Measurements from ENCODE around the gene SLC39A11.

SLC39A11 gene

DNA sequence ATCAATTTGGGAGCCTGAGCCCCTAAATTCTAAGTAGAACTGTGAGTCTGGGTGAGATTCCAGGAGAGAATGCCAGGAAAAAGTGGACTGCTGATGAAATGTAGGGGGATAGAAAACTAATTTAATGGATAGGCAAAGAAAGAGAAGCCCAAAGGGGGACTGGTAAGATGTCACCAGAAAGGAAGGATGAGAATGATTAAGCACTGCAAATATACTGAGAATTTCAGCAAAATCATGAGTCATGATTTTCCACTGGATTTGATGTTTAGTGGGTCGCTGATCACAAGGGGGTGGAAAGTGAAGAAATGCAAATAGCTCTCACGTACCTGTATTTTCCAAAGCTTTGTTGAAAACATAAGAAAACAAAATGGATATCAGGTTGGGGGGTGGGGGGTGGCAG lies 201.8 kb downstream of the SLC39A11 start:
- POLR2A ChIA-PET, result no interaction called here
- CTCF ChIA-PET, result no interaction called here
- no peaks in the 10 kb centered on the region for H3K4me1 ChIP-seq (ENCODE audit: control extremely low read depth in 1 of 4, control insufficient read depth in 4 of 4, insufficient read depth in 4 of 4, low read length in 3 of 4)
- no peaks in the 10 kb centered on the region for H3K9me3 ChIP-seq (ENCODE audit: control extremely low read depth in 1 of 5, control insufficient read depth in 4 of 5, insufficient read depth in 2 of 5, low read depth in 1 of 5, low read length in 4 of 5)
- no peak for DNase-seq
- peaks cover 0 to 4% (median 3%) of the 10 kb centered on the region in 4 experiments for H3K36me3 ChIP-seq (ENCODE audit: control insufficient read depth in 4 of 4, insufficient read depth in 4 of 4, low read length in 3 of 4)
- H3K27ac ChIP-seq (ENCODE audit: insufficient read depth in 1 of 2, low read depth in 1 of 2, low read length in 2 of 2, poor library complexity in 1 of 2, severe bottlenecking in 2 of 2), result no peak overlapping the region
- H3K4me3 ChIP-seq (ENCODE audit: control insufficient read depth in 1 of 7, extremely low read depth in 1 of 7, insufficient read depth in 4 of 7, low read depth in 2 of 7, low read length in 6 of 7), result no peak overlapping the region
- WGBS (ENCODE audit: insufficient coverage), result no CpG with 5 or more reads among the region's 2 CpGs
- H3K27me3 ChIP-seq (replicated peaks in 2 of 5; ENCODE audit: control insufficient read depth in 4 of 5, insufficient read depth in 5 of 5, low read length in 4 of 5), result no peaks in the 10 kb centered on the region

DNA sequence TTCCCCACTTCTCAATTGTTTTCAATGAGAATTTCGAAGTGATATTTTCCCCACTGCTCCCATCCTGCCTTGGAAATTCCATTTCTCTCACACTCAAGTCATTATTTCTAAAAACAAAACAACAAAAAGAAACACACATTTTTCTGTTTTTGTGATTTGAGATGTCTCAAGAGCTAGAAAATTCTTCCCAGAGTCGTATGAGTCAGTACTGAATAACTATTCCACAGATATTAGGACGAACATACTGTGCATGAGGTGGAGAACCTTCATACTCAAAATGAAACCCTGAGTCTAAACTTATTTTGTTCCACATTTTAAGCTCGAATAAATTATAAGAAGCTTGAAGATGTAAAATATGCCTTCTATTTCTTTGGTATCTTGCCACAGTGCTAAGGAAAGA lies 204.6 kb downstream of the SLC39A11 start:
- Histone ChIP-seq H3K27me3 (replicated peaks in 2 of 5; ENCODE audit: control insufficient read depth in 4 of 5, insufficient read depth in 5 of 5, low read length in 4 of 5) (no peaks in the 10 kb centered on the region), H3K36me3 (ENCODE audit: control insufficient read depth in 4 of 4, insufficient read depth in 4 of 4, low read length in 3 of 4) (peaks cover 2 to 8% (median 3%) of the 10 kb centered on the region in 4 experiments), H3K4me3 (ENCODE audit: control insufficient read depth in 1 of 7, extremely low read depth in 1 of 7, insufficient read depth in 4 of 7, low read depth in 2 of 7, low read length in 6 of 7) (no peak overlapping the region), H3K9me3 (ENCODE audit: control extremely low read depth in 1 of 5, control insufficient read depth in 4 of 5, insufficient read depth in 2 of 5, low read depth in 1 of 5, low read length in 4 of 5) (peaks cover 0 to 6% (median 0%) of the 10 kb centered on the region in 5 experiments), H3K27ac (ENCODE audit: insufficient read depth in 1 of 2, low read depth in 1 of 2, low read length in 2 of 2, poor library complexity in 1 of 2, severe bottlenecking in 2 of 2) (no peak overlapping the region), H3K4me1 (ENCODE audit: control extremely low read depth in 1 of 4, control insufficient read depth in 4 of 4, insufficient read depth in 4 of 4, low read length in 3 of 4) (no peaks in the 10 kb centered on the region)
- WGBS (ENCODE audit: insufficient coverage), result no CpG with 5 or more reads among the region's 4 CpGs
- CTCF ChIA-PET, result interaction anchor here (1.1 kb wide), 1 partner anchor 28 kb away, joined by 3 read pairs; no protein-coding TSS in a partner anchor
- DNase-seq, result no peak
- POLR2A ChIA-PET, result no interaction called here

DNA sequence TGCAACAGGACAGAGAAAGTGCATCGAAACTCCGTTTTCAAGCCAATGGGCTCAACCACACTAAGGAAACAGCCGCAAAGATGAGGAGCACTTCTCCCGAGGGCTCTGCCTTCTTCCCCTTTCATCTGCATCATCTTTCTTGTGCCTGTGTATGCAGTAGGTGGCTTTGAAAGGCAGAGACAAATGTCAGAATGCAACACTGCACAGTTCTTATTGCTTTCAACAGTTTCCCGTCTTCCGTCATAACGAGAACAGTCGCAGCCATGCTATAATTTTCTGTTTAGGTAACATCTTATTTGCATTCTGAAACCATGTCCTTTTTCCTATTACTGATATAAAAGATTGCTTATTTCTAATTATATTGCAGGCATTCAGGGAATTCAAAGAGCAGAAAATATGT lies 205.2 kb downstream of the SLC39A11 start:
- peaks cover 2 to 10% (median 3%) of the 10 kb centered on the region in 4 experiments for H3K36me3 ChIP-seq (ENCODE audit: control insufficient read depth in 4 of 4, insufficient read depth in 4 of 4, low read length in 3 of 4)
- ChIA-PET CTCF (interaction anchor here (1.1 kb wide), 1 partner anchor 29 kb away, joined by 3 read pairs; no protein-coding TSS in a partner anchor), POLR2A (no interaction called here)
- no peak for DNase-seq
- H3K27ac ChIP-seq (ENCODE audit: insufficient read depth in 1 of 2, low read depth in 1 of 2, low read length in 2 of 2, poor library complexity in 1 of 2, severe bottlenecking in 2 of 2), result no peak overlapping the region
- WGBS (ENCODE audit: insufficient coverage), result 88% methylated on average over 4 of the region's 8 CpGs
- no peaks in the 10 kb centered on the region for H3K27me3 ChIP-seq (replicated peaks in 2 of 5; ENCODE audit: control insufficient read depth in 4 of 5, insufficient read depth in 5 of 5, low read length in 4 of 5)
- peaks cover 0 to 6% (median 0%) of the 10 kb centered on the region in 5 experiments for H3K9me3 ChIP-seq (ENCODE audit: control extremely low read depth in 1 of 5, control insufficient read depth in 4 of 5, insufficient read depth in 2 of 5, low read depth in 1 of 5, low read length in 4 of 5)
- no peak overlapping the region for H3K4me3 ChIP-seq (ENCODE audit: control insufficient read depth in 1 of 7, extremely low read depth in 1 of 7, insufficient read depth in 4 of 7, low read depth in 2 of 7, low read length in 6 of 7)
- no peaks in the 10 kb centered on the region for H3K4me1 ChIP-seq (ENCODE audit: control extremely low read depth in 1 of 4, control insufficient read depth in 4 of 4, insufficient read depth in 4 of 4, low read length in 3 of 4)

DNA sequence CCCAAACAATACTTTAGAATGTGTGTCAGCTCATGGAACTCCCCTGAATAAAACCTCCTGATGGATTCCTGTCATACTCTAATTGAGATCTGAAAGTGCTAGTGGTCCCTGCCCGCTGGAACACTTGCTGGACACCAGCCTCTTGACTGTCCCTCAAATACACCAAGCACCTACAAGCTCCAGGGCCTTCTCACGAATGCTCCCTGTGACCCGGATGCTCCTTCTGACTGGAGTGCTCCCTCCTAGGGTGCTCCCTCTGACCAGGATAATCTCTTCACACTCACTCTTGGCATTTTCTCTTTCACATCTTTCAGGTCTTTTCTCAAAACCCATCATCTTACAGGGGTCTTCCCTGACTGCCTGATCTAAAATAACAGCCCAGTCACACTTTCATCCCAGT lies 205.9 kb downstream of the SLC39A11 start:
- H3K27me3 ChIP-seq (replicated peaks in 2 of 5; ENCODE audit: control insufficient read depth in 4 of 5, insufficient read depth in 5 of 5, low read length in 4 of 5), result no peaks in the 10 kb centered on the region
- no peaks in the 10 kb centered on the region for H3K4me1 ChIP-seq (ENCODE audit: control extremely low read depth in 1 of 4, control insufficient read depth in 4 of 4, insufficient read depth in 4 of 4, low read length in 3 of 4)
- peaks cover 0 to 6% (median 2%) of the 10 kb centered on the region in 5 experiments for H3K9me3 ChIP-seq (ENCODE audit: control extremely low read depth in 1 of 5, control insufficient read depth in 4 of 5, insufficient read depth in 2 of 5, low read depth in 1 of 5, low read length in 4 of 5)
- no peak overlapping the region for H3K27ac ChIP-seq (ENCODE audit: insufficient read depth in 1 of 2, low read depth in 1 of 2, low read length in 2 of 2, poor library complexity in 1 of 2, severe bottlenecking in 2 of 2)
- ChIA-PET CTCF (interaction anchor here (1.1 kb wide), 1 partner anchor 30 kb away, joined by 3 read pairs; no protein-coding TSS in a partner anchor), POLR2A (no interaction called here)
- 98% methylated on average over 3 of the region's 3 CpGs for WGBS (ENCODE audit: insufficient coverage)
- H3K4me3 ChIP-seq (ENCODE audit: control insufficient read depth in 1 of 7, extremely low read depth in 1 of 7, insufficient read depth in 4 of 7, low read depth in 2 of 7, low read length in 6 of 7), result no peak overlapping the region
- H3K36me3 ChIP-seq (ENCODE audit: control insufficient read depth in 4 of 4, insufficient read depth in 4 of 4, low read length in 3 of 4), result peaks cover 2 to 10% (median 3%) of the 10 kb centered on the region in 4 experiments
- DNase-seq, result no peak

DNA sequence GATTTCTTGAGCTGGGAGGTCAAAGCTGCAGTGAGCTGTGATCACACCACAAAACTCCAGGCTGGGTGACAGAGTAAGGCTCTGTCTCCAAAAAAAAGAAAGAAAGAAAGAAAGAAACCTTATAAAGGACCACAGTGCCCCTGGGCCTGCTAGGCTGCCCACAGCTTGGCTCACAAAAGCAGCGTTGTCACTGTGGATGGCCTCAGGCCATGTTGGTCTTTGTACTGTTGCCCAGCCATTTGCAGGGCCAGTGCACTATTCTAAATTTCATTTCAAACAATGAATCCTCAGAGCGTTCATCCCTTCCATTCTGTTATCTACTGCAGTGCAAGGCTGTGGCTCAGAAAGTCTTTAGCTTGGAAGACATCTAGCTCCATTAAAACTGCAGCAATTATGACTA lies 208.4 kb downstream of the SLC39A11 start:
- peaks cover 2 to 11% (median 6%) of the 10 kb centered on the region in 4 experiments for H3K36me3 ChIP-seq (ENCODE audit: control insufficient read depth in 4 of 4, insufficient read depth in 4 of 4, low read length in 3 of 4)
- H3K27me3 ChIP-seq (replicated peaks in 2 of 5; ENCODE audit: control insufficient read depth in 4 of 5, insufficient read depth in 5 of 5, low read length in 4 of 5), result no peaks in the 10 kb centered on the region
- no peak overlapping the region for H3K4me3 ChIP-seq (ENCODE audit: control insufficient read depth in 1 of 7, extremely low read depth in 1 of 7, insufficient read depth in 4 of 7, low read depth in 2 of 7, low read length in 6 of 7)
- H3K27ac ChIP-seq (ENCODE audit: insufficient read depth in 1 of 2, low read depth in 1 of 2, low read length in 2 of 2, poor library complexity in 1 of 2, severe bottlenecking in 2 of 2), result no peak overlapping the region
- 100% methylated on average over 2 of the region's 2 CpGs for WGBS (ENCODE audit: insufficient coverage)
- H3K4me1 ChIP-seq (ENCODE audit: control extremely low read depth in 1 of 4, control insufficient read depth in 4 of 4, insufficient read depth in 4 of 4, low read length in 3 of 4), result no peaks in the 10 kb centered on the region
- ChIA-PET POLR2A (no interaction called here), CTCF (no interaction called here)
- H3K9me3 ChIP-seq (ENCODE audit: control extremely low read depth in 1 of 5, control insufficient read depth in 4 of 5, insufficient read depth in 2 of 5, low read depth in 1 of 5, low read length in 4 of 5), result peaks cover 0 to 17% (median 15%) of the 10 kb centered on the region in 5 experiments
- no peak for DNase-seq

DNA sequence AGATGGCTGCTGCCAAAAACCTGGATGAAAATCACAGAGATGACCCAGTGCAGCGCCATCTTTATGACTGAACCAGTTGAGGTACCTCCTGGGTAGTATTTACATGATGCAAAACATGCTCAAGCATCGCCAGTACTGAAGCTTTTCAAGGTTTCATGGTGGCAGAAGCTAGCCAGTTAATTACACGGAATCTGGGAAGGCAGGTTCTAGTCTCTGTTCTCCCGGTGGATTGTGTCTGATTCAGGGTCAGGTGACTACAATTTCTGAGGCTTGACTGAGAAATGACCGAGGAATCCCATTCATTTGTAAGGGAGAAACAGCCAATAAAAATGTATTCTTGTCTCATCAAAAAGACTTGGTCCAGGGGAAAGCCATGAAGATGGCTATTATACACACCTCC lies 209.1 kb downstream of the SLC39A11 start:
- Histone ChIP-seq H3K4me3 (ENCODE audit: control insufficient read depth in 1 of 7, extremely low read depth in 1 of 7, insufficient read depth in 4 of 7, low read depth in 2 of 7, low read length in 6 of 7) (no peak overlapping the region), H3K27me3 (replicated peaks in 2 of 5; ENCODE audit: control insufficient read depth in 4 of 5, insufficient read depth in 5 of 5, low read length in 4 of 5) (no peaks in the 10 kb centered on the region), H3K9me3 (ENCODE audit: control extremely low read depth in 1 of 5, control insufficient read depth in 4 of 5, insufficient read depth in 2 of 5, low read depth in 1 of 5, low read length in 4 of 5) (peaks cover 0 to 23% (median 17%) of the 10 kb centered on the region in 5 experiments), H3K27ac (ENCODE audit: insufficient read depth in 1 of 2, low read depth in 1 of 2, low read length in 2 of 2, poor library complexity in 1 of 2, severe bottlenecking in 2 of 2) (no peak overlapping the region), H3K4me1 (ENCODE audit: control extremely low read depth in 1 of 4, control insufficient read depth in 4 of 4, insufficient read depth in 4 of 4, low read length in 3 of 4) (no peaks in the 10 kb centered on the region), H3K36me3 (ENCODE audit: control insufficient read depth in 4 of 4, insufficient read depth in 4 of 4, low read length in 3 of 4) (peaks cover 2 to 11% (median 6%) of the 10 kb centered on the region in 4 experiments)
- 95% methylated on average over 5 of the region's 5 CpGs for WGBS (ENCODE audit: insufficient coverage)
- ChIA-PET CTCF (no interaction called here), POLR2A (no interaction called here)
- no peak for DNase-seq

DNA sequence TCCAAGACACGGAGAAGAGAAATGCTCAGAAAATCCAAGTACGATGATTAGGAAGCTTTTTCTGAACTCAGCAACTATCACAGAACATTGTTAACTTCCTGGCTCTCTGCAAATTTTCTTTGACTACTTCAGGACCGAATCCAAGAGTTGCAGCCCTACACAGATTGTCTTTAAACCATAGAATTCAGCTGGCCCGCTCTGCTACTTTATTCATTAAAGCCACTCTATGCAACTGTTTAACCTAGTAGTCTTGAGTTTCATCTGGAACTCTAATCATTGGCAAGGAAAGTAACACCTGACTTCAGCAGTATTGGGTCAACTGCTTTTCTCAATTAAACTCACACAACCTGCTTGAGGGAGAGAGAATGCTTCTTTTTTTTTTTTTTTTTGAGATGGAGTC lies 210.1 kb downstream of the SLC39A11 start:
- no peak for DNase-seq
- Histone ChIP-seq H3K36me3 (ENCODE audit: control insufficient read depth in 4 of 4, insufficient read depth in 4 of 4, low read length in 3 of 4) (peaks cover 0 to 11% (median 6%) of the 10 kb centered on the region in 4 experiments), H3K4me3 (ENCODE audit: control insufficient read depth in 1 of 7, extremely low read depth in 1 of 7, insufficient read depth in 4 of 7, low read depth in 2 of 7, low read length in 6 of 7) (no peak overlapping the region), H3K27me3 (replicated peaks in 2 of 5; ENCODE audit: control insufficient read depth in 4 of 5, insufficient read depth in 5 of 5, low read length in 4 of 5) (no peaks in the 10 kb centered on the region), H3K27ac (ENCODE audit: insufficient read depth in 1 of 2, low read depth in 1 of 2, low read length in 2 of 2, poor library complexity in 1 of 2, severe bottlenecking in 2 of 2) (no peak overlapping the region), H3K9me3 (ENCODE audit: control extremely low read depth in 1 of 5, control insufficient read depth in 4 of 5, insufficient read depth in 2 of 5, low read depth in 1 of 5, low read length in 4 of 5) (peaks cover 0 to 28% (median 17%) of the 10 kb centered on the region in 5 experiments), H3K4me1 (ENCODE audit: control extremely low read depth in 1 of 4, control insufficient read depth in 4 of 4, insufficient read depth in 4 of 4, low read length in 3 of 4) (no peaks in the 10 kb centered on the region)
- CTCF ChIA-PET, result no interaction called here
- 97% methylated on average over 4 of the region's 4 CpGs for WGBS (ENCODE audit: insufficient coverage)
- POLR2A ChIA-PET, result no interaction called here
